H9 (cell line): ENCODE measurements around the gene SLC25A41. TPM values are rescaled to one million over a fixed set of nuclear protein-coding genes. Genes with fewer than 3 reads are reported as not detected.

Source experiments
- DNase-seq: peaks from one replicate; pipeline ENCODE4 v3.0.0-alpha.2; 2017
- H2AFZ ChIP-seq: one replicate; pipeline ENCODE4 v1.6.1; 2013; ENCODE audit warnings: mild to moderate bottlenecking, low read length, control low read depth, moderate library complexity
- H2AK5ac ChIP-seq: 2 replicates; pipeline ENCODE4 v1.6.1; 2013; ENCODE audit warnings: low read length, control low read depth, mixed read lengths; ENCODE audit not compliant: insufficient read length
- H2BK120ac ChIP-seq: one replicate; pipeline ENCODE4 v1.6.1; 2013; ENCODE audit warnings: low read depth, mild to moderate bottlenecking, low read length, control low read depth, inconsistent platforms; ENCODE audit not compliant: poor library complexity, severe bottlenecking
- H2BK12ac ChIP-seq: 2 replicates; pipeline ENCODE4 v1.6.1; 2013; ENCODE audit warnings: low read length, control low read depth, mixed read lengths, low read depth; ENCODE audit not compliant: insufficient read length
- H2BK15ac ChIP-seq: 2 replicates; pipeline ENCODE4 v1.6.1; 2013; ENCODE audit warnings: low read depth, low read length, control low read depth
- H2BK20ac ChIP-seq: one replicate; pipeline ENCODE4 v1.6.1; 2013; ENCODE audit warnings: low read depth, mild to moderate bottlenecking, low read length, control low read depth, inconsistent platforms; ENCODE audit not compliant: poor library complexity, severe bottlenecking
- H2BK5ac ChIP-seq: 2 replicates; pipeline ENCODE4 v1.6.1; 2013; ENCODE audit warnings: low read length, control low read depth, mixed read lengths; ENCODE audit not compliant: insufficient read length
- H3K14ac ChIP-seq: 2 replicates; pipeline ENCODE4 v1.6.1; 2013; ENCODE audit warnings: low read length, control low read depth; ENCODE audit not compliant: insufficient read depth
- H3K18ac ChIP-seq: 2 replicates; pipeline ENCODE4 v1.6.1; 2013; ENCODE audit warnings: low read depth, mild to moderate bottlenecking, mixed read lengths, low read length, control low read depth; ENCODE audit not compliant: insufficient read length
- H3K23ac ChIP-seq: 2 replicates; pipeline ENCODE4 v1.6.1; 2013; ENCODE audit warnings: low read length, control low read depth, mixed read lengths, low read depth; ENCODE audit not compliant: insufficient read length
- H3K23me2 ChIP-seq: 2 replicates; pipeline ENCODE4 v1.6.1; 2013; ENCODE audit warnings: low read depth, mild to moderate bottlenecking, mixed read lengths, low read length, control low read depth; ENCODE audit not compliant: insufficient read length, poor library complexity, severe bottlenecking
- H3K27ac ChIP-seq: 2 replicates; pipeline ENCODE4 v1.5.1; 2013; ENCODE audit warnings: low read length, control low read depth, mixed read lengths, low read depth; ENCODE audit not compliant: insufficient read length
- H3K27me3 ChIP-seq: 2 replicates; pipeline ENCODE4 v1.6.1; 2013; ENCODE audit warnings: low read length, control low read depth, inconsistent platforms; ENCODE audit not compliant: insufficient read depth
- H3K4ac ChIP-seq: 2 replicates; pipeline ENCODE4 v1.6.1; 2013; ENCODE audit warnings: low read depth, mild to moderate bottlenecking, control low read depth, inconsistent platforms, low read length, moderate library complexity
- H3K4me1 ChIP-seq: 2 replicates; pipeline ENCODE4 v1.6.1; 2013; ENCODE audit warnings: low read length, control low read depth, inconsistent platforms; ENCODE audit not compliant: insufficient read depth
- H3K4me2 ChIP-seq: 2 replicates; pipeline ENCODE4 v1.6.1; 2013; ENCODE audit warnings: low read length, control low read depth, mixed read lengths; ENCODE audit not compliant: insufficient read length, insufficient read depth
- H3K56ac ChIP-seq: 2 replicates; pipeline ENCODE4 v1.6.1; 2013; ENCODE audit warnings: low read depth, mild to moderate bottlenecking, mixed read lengths, low read length, control low read depth; ENCODE audit not compliant: insufficient read length
- H3K79me1 ChIP-seq: 2 replicates; pipeline ENCODE4 v1.6.1; 2013; ENCODE audit warnings: low read depth, mild to moderate bottlenecking, moderate library complexity, low read length, control low read depth, inconsistent platforms; ENCODE audit not compliant: insufficient read depth, poor library complexity, severe bottlenecking
- H3K79me2 ChIP-seq: 2 replicates; pipeline ENCODE4 v1.6.1; 2013; ENCODE audit warnings: low read length, control low read depth, inconsistent platforms; ENCODE audit not compliant: insufficient read depth
- H3K9ac ChIP-seq: 2 replicates; pipeline ENCODE4 v1.6.1; 2013; ENCODE audit warnings: low read length, control low read depth, mixed read lengths; ENCODE audit not compliant: insufficient read length; ENCODE audit errors: extremely low read depth
- H3K9me3 ChIP-seq: one replicate; pipeline ENCODE4 v1.6.1; 2013; ENCODE audit warnings: low read depth, low read length, inconsistent platforms; ENCODE audit not compliant: control insufficient read depth
- H3T11ph ChIP-seq: one replicate; pipeline ENCODE4 v1.6.1; 2013; ENCODE audit warnings: mild to moderate bottlenecking, low read length, control low read depth, inconsistent platforms
- H4K20me1 ChIP-seq: one replicate; pipeline ENCODE4 v1.6.1; 2013; ENCODE audit not compliant: control insufficient read depth, insufficient read length, insufficient read depth
- H4K5ac ChIP-seq: 2 replicates; pipeline ENCODE4 v1.6.1; 2013; ENCODE audit warnings: low read depth, mild to moderate bottlenecking, mixed read lengths, low read length, control low read depth; ENCODE audit not compliant: insufficient read length
- H4K8ac ChIP-seq: replicated peaks from 2 replicates; pipeline ENCODE4 v1.6.1; 2013; ENCODE audit warnings: low read length, control low read depth, mixed read lengths, low read depth; ENCODE audit not compliant: insufficient read length
- H4K91ac ChIP-seq: 2 replicates; pipeline ENCODE4 v1.6.1; 2013; ENCODE audit warnings: low read depth, mild to moderate bottlenecking, moderate library complexity, mixed read lengths, low read length, control low read depth; ENCODE audit not compliant: insufficient read length
- H3K27ac Mint-ChIP-seq, 3 experiments: 2 replicates in 2 of 3; 3 replicates in 1 of 3; pipeline ENCODE4 v1.8.0; 2020 to 2021; ENCODE audit warnings: mixed read lengths in 3 of 3, mild to moderate bottlenecking in 1 of 3, moderate library complexity in 1 of 3
- H3K27me3 Mint-ChIP-seq: 2 replicates; pipeline ENCODE4 v1.8.0; 2021; ENCODE audit warnings: low read depth, mild to moderate bottlenecking, moderate library complexity, mixed read lengths
- H3K36me3 Mint-ChIP-seq, 3 experiments: 2 replicates in 2 of 3; 3 replicates in 1 of 3; pipeline ENCODE4 v1.8.0; 2020 to 2021; ENCODE audit warnings: low read depth in 3 of 3, mixed read lengths in 3 of 3; ENCODE audit not compliant: insufficient read depth in 1 of 3
- H3K4me1 Mint-ChIP-seq, 2 experiments: 2 replicates each; pipeline ENCODE4 v1.8.0; 2020; ENCODE audit warnings: mixed read lengths in 2 of 2
- H3K4me3 Mint-ChIP-seq, 2 experiments: 2 replicates in 1 of 2; 3 replicates in 1 of 2; pipeline ENCODE4 v1.8.0; 2020 to 2021; ENCODE audit warnings: mild to moderate bottlenecking in 2 of 2, mixed read lengths in 2 of 2, moderate library complexity in 1 of 2
- H3K9me3 Mint-ChIP-seq, 2 experiments: 2 replicates in 1 of 2; 3 replicates in 1 of 2; pipeline ENCODE4 v1.8.0; 2020; ENCODE audit warnings: mild to moderate bottlenecking in 2 of 2, mixed read lengths in 2 of 2, moderate library complexity in 1 of 2
- WGBS: extraction: QIAGEN DNeasy Blood & Tissue Kit; methylation state at CpG from one replicate; pipeline ENCODE4 v1.1.7; 2013; ENCODE audit warnings: missing lambda C conversion rate, low lambda C conversion rate, mixed read lengths; ENCODE audit not compliant: insufficient read length; ENCODE audit errors: extremely low coverage; 5-methylcytosine and 5-hydroxymethylcytosine counted together
- total RNA-seq: library from RNA; stranded (reverse); gene quantifications from 2 replicates; pipeline ENCODE4 v1.2.1, GENCODE V29; 2021
- TF ChIP-seq, protein P1 (sequence below): fragments of 200-600 bp; sonication (generic); conservative IDR thresholded peaks from 3 replicates; pipeline ENCODE4 v1.8.0; 2021; ENCODE audit warnings: antibody characterized with exemption, mild to moderate bottlenecking

The SLC25A41 gene
- total RNA-seq, 1 experiment from 2014 or later: 0.20 TPM

DNA sequence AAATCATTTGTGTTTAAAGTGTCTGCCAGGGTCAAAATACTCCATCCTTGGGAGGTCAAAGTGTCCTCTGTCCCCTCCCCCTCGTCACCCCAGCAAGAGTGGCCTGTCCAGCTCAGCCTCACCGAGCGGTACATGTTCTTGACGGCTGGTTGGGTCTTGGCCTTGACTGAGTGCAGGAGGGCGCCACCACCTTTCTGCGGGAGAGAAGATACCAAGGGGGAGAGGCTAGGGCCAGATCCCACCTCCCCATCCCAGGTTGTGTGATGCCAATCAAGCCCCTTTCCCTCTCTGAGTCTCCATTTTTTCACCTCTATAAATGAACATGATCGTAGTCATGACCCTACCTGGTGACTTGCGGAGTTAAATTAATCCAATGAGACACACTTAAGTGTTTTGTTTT is 36.6 kb upstream of the SLC25A41 start:
- peaks cover 0 to 30% (median 20%) of the 10 kb centered on the region in 3 experiments; a peak in 6 of 7 replicates for H3K36me3 Mint-ChIP-seq
- Histone ChIP-seq H3K9ac (no peak overlapping the region), H2BK20ac (no peak overlapping the region), H3K4ac (no peak overlapping the region), H2AFZ (no peak overlapping the region), H3K79me1 (no peaks in the 10 kb centered on the region), H3K18ac (no peak overlapping the region), H3K4me1 (no peaks in the 10 kb centered on the region), H4K8ac (no peak overlapping the region), H3K14ac (no peak overlapping the region), H3K27ac (no peak overlapping the region), H2BK5ac (no peak overlapping the region), H4K20me1 (no peaks in the 10 kb centered on the region), H3K9me3 (no peaks in the 10 kb centered on the region), H3T11ph (no peak overlapping the region), H3K23me2 (peaks cover 1% of the 10 kb centered on the region), H2BK120ac (no peak overlapping the region), H2BK12ac (no peak overlapping the region), H2BK15ac (no peak overlapping the region), H3K79me2 (no peaks in the 10 kb centered on the region), H2AK5ac (no peak overlapping the region), H4K5ac (no peak overlapping the region), H3K23ac (no peak overlapping the region), H3K4me2 (no peak overlapping the region), H3K27me3 (no peaks in the 10 kb centered on the region; the same call in 1 of the 2 replicates), H4K91ac (no peak overlapping the region), H3K56ac (no peak overlapping the region)
- H3K27ac Mint-ChIP-seq: 0 out of 7 replicates have a peak overlapping the region, but pooled peaks of 1 of the 3 experiments have one; percentile 53
- TF ChIP-seq, protein P1, sequence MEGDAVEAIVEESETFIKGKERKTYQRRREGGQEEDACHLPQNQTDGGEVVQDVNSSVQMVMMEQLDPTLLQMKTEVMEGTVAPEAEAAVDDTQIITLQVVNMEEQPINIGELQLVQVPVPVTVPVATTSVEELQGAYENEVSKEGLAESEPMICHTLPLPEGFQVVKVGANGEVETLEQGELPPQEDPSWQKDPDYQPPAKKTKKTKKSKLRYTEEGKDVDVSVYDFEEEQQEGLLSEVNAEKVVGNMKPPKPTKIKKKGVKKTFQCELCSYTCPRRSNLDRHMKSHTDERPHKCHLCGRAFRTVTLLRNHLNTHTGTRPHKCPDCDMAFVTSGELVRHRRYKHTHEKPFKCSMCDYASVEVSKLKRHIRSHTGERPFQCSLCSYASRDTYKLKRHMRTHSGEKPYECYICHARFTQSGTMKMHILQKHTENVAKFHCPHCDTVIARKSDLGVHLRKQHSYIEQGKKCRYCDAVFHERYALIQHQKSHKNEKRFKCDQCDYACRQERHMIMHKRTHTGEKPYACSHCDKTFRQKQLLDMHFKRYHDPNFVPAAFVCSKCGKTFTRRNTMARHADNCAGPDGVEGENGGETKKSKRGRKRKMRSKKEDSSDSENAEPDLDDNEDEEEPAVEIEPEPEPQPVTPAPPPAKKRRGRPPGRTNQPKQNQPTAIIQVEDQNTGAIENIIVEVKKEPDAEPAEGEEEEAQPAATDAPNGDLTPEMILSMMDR: no peak
- H3K9me3 Mint-ChIP-seq: no peaks in the 10 kb centered on the region
- WGBS: no CpG with 5 or more reads among the region's 8 CpGs
- peaks cover 11 to 29% of the 10 kb centered on the region in 2 experiments for H3K4me1 Mint-ChIP-seq
- peaks cover 13% of the 10 kb centered on the region for H3K27me3 Mint-ChIP-seq
- DNase-seq: peak; percentile 43
- H3K4me3 Mint-ChIP-seq: peak overlapping the region in 1 of 2 experiments; percentile 3; a peak in 1 of 5 replicates
